ENCODE data around the gene SDCCAG8.

DNA sequence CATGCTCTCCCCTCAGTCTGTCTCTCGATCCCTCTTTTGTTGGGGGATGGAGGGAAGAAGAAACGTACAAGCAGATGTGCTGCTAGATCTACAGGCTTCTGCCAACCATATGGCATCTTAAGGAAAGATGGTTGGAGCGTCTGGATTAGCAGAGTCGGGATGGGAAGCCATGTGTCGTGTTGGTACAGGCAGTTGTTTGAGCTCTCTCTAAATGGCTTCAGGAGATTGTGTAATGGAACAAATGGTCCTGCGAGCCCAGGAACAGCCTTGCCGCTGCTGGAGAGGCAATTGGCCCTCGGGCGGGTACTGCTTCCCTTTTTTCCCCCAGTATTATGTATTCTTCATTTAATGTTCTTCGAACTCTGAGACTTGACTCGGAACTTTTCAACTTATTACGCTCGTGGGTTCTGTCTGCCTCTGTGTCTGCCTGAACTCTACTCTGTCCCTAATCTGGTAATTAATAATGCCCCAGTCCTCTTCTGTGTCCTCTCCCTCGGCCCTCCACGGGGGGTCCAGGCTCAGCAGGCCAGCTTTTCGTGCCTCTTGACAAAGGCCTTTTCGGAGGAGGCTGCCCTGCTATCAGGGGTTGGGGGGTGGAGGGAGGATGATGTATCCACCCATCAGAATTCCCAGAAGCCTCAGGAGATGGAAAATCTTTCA, 215.3 kb downstream of the SDCCAG8 start:
- no peak for TF ChIP-seq POLR2A (IDR thresholded peaks at IDR 0.05)
- TF ChIP-seq, protein P1, sequence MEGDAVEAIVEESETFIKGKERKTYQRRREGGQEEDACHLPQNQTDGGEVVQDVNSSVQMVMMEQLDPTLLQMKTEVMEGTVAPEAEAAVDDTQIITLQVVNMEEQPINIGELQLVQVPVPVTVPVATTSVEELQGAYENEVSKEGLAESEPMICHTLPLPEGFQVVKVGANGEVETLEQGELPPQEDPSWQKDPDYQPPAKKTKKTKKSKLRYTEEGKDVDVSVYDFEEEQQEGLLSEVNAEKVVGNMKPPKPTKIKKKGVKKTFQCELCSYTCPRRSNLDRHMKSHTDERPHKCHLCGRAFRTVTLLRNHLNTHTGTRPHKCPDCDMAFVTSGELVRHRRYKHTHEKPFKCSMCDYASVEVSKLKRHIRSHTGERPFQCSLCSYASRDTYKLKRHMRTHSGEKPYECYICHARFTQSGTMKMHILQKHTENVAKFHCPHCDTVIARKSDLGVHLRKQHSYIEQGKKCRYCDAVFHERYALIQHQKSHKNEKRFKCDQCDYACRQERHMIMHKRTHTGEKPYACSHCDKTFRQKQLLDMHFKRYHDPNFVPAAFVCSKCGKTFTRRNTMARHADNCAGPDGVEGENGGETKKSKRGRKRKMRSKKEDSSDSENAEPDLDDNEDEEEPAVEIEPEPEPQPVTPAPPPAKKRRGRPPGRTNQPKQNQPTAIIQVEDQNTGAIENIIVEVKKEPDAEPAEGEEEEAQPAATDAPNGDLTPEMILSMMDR (IDR thresholded peaks at IDR 0.05), result no peak
